Loucy (cell line): ENCODE measurements around the gene ZSWIM7.

Source experiments
- EZH2phosphoT487 ChIP-seq: fragments of 200-600 bp; IDR thresholded peaks from 2 replicates; pipeline ENCODE4 v1.6.1; 2018; ENCODE audit warnings: antibody characterized with exemption, mild to moderate bottlenecking, moderate library complexity, borderline replicate concordance
- TF ChIP-seq, protein P1 (sequence below): fragments of 200-600 bp; sonication (generic); conservative IDR thresholded peaks from 2 replicates; pipeline ENCODE4 v1.5.1; 2014; ENCODE audit warnings: mild to moderate bottlenecking, antibody characterized with exemption, low read length

DNA sequence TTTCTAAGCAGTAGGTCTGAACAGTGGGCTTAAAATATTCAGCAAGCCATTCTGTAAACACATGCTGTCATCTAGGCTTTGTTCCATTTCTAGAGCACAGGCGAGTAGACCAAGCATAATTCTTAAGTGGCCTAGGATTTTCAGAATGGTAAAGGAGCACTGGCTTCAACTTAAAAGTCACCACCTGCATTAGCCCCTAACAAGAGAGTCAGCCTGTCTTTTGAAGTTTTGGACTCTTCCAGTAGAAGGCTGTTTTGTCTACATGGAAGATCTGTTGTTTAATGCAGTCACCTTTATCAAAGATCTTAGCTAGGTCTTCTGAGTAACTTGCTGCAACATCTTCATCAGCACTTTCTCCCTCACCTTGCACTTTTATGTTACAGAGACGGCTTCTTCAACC is 36.8 kb upstream of the ZSWIM7 start:
- TF ChIP-seq, protein P1, sequence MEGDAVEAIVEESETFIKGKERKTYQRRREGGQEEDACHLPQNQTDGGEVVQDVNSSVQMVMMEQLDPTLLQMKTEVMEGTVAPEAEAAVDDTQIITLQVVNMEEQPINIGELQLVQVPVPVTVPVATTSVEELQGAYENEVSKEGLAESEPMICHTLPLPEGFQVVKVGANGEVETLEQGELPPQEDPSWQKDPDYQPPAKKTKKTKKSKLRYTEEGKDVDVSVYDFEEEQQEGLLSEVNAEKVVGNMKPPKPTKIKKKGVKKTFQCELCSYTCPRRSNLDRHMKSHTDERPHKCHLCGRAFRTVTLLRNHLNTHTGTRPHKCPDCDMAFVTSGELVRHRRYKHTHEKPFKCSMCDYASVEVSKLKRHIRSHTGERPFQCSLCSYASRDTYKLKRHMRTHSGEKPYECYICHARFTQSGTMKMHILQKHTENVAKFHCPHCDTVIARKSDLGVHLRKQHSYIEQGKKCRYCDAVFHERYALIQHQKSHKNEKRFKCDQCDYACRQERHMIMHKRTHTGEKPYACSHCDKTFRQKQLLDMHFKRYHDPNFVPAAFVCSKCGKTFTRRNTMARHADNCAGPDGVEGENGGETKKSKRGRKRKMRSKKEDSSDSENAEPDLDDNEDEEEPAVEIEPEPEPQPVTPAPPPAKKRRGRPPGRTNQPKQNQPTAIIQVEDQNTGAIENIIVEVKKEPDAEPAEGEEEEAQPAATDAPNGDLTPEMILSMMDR: no peak
- TF ChIP-seq EZH2phosphoT487: no peak
